HL-60 (cell line): ENCODE measurements around the gene LRMDA.

ENCODE experiments used
- DNase-seq, 2 experiments: peaks; one replicate each; pipeline ENCODE4 v3.0.0-alpha.2; 2010 to 2020; ENCODE audit warnings: low read depth in 1 of 2, low spot score in 1 of 2
- H3K27ac ChIP-seq: fragments of 250-450 bp; sonication (Bioruptor Pico); replicated peaks from 2 replicates; pipeline ENCODE4 v1.5.1; 2020; ENCODE audit warnings: mild to moderate bottlenecking, moderate library complexity
- H3K27me3 ChIP-seq: fragments of 250-450 bp; sonication (Bioruptor Pico); 2 replicates; pipeline ENCODE4 v1.5.1; 2021; ENCODE audit warnings: mild to moderate bottlenecking, moderate library complexity; ENCODE audit not compliant: insufficient read depth, poor library complexity, severe bottlenecking
- H3K4me3 ChIP-seq: replicated peaks from 2 replicates; pipeline ENCODE4 v1.5.1; 2011; ENCODE audit warnings: mild to moderate bottlenecking, control low read depth, low read length; ENCODE audit not compliant: insufficient read depth
- GABPA ChIP-seq: IDR thresholded peaks from 2 replicates; pipeline ENCODE4 v1.6.1; 2012; ENCODE audit warnings: low read depth
- POLR2AphosphoS5 ChIP-seq: IDR thresholded peaks from 2 replicates; pipeline ENCODE4 v1.6.1; 2012; ENCODE audit warnings: low read depth
- REST ChIP-seq: IDR thresholded peaks from 2 replicates; pipeline ENCODE4 v1.6.1; 2012; ENCODE audit warnings: low read depth; ENCODE audit not compliant: insufficient replicate concordance
- SPI1 ChIP-seq: IDR thresholded peaks from 2 replicates; pipeline ENCODE4 v1.6.1; 2012; ENCODE audit warnings: low read depth, mild to moderate bottlenecking, borderline replicate concordance
- TF ChIP-seq, protein P1 (sequence below): IDR thresholded peaks from one replicate; pipeline ENCODE4 v1.5.1; 2011; ENCODE audit warnings: low read length, control low read depth, inconsistent platforms; ENCODE audit not compliant: insufficient read depth

The LRMDA gene

DNA sequence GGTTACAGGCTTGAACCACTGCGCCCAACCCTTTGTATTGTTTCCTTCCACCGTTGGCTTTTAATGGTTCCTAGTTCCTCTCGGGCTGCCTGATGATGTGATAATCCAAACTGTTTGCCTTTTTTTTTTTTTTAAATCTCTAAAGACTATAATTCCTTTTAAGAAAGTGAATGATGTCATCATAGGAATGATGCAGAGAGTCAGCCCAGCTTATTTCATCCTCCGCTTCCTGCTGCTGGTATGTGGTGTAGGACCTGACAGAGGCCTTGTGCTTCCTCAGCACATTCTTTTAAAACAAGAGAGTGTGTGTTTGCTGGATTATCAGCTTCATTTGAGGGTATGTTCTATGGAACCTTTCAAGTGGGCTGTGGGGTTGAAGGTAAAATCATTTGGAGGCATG, 241.4 kb downstream of the LRMDA start:
- H3K27ac ChIP-seq = no peak overlapping the region
- no peak overlapping the region for H3K4me3 ChIP-seq
- TF ChIP-seq GABPA = no peak
- TF ChIP-seq, protein P1, sequence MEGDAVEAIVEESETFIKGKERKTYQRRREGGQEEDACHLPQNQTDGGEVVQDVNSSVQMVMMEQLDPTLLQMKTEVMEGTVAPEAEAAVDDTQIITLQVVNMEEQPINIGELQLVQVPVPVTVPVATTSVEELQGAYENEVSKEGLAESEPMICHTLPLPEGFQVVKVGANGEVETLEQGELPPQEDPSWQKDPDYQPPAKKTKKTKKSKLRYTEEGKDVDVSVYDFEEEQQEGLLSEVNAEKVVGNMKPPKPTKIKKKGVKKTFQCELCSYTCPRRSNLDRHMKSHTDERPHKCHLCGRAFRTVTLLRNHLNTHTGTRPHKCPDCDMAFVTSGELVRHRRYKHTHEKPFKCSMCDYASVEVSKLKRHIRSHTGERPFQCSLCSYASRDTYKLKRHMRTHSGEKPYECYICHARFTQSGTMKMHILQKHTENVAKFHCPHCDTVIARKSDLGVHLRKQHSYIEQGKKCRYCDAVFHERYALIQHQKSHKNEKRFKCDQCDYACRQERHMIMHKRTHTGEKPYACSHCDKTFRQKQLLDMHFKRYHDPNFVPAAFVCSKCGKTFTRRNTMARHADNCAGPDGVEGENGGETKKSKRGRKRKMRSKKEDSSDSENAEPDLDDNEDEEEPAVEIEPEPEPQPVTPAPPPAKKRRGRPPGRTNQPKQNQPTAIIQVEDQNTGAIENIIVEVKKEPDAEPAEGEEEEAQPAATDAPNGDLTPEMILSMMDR = no peak
- TF ChIP-seq POLR2AphosphoS5 = no peak
- TF ChIP-seq SPI1 = no peak
- TF ChIP-seq REST = no peak
- DNase-seq = no peak
- no peaks in the 10 kb centered on the region for H3K27me3 ChIP-seq

DNA sequence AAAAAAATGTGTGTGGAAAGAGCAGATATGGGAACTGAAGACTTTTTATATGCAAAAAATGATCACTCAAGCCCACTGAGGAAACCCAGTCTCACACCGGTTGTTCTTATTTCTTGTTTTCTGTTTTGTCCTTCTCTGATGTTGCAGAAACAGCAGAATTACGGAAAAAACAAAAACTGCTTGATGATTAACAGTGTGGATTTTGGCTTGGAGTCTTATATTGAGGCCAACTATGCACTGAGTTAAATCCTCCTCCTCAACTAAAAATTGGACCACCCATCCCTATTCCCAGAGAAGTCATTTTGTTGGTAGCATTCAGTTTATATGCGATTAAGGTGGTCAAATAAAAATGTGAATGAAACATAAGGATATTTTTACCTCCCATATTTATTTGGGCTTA, 246.1 kb downstream of the LRMDA start:
- Histone ChIP-seq H3K4me3 (no peak overlapping the region), H3K27ac (no peak overlapping the region), H3K27me3 (no peaks in the 10 kb centered on the region)
- DNase-seq = no peak
- TF ChIP-seq, protein P1 = no peak
- TF ChIP-seq POLR2AphosphoS5 (no peak), REST (no peak), GABPA (no peak), SPI1 (no peak)

DNA sequence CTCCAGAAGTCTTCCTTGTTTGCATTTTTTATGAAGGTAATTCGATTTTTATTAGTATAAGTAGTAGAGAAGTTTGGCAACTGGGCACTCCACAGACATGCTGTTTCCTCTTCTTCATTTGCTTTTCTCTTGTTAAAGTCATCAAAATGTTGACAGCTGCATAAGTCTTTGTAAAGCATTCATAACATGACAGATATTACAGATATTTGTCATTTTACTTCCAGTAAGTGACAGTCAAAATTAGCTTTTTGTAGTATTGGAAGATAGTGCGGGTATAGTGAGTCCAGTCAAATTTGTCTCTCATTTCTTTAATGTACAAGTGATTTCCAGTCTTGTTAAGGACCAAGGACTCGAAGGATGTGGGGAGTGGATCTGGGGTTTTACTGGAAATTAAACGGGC, 247.1 kb downstream of the LRMDA start:
- H3K4me3 ChIP-seq = no peak overlapping the region
- H3K27me3 ChIP-seq = no peaks in the 10 kb centered on the region
- H3K27ac ChIP-seq = no peak overlapping the region
- DNase-seq = no peak
- no peak for TF ChIP-seq POLR2AphosphoS5
- no peak for TF ChIP-seq GABPA
- TF ChIP-seq SPI1 = no peak

DNA sequence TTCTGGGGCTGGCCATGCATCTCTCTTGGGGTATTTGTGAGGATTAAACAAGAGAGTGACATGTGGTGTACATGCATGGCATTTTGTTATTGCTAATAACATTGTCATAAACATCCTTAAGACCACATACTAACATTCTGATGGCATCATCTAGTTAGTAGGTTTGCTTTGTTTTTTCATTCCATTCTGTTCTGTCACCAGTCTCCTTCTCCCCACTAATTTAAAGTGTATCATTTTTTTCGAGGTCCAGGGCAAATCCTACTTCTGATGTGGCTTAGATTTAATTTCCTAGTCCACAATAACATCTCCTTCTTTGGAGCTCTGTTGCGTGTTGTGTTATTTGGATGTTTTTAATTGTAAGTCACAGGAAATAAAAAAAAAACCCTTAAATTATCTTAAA, 248.1 kb downstream of the LRMDA start:
- TF ChIP-seq POLR2AphosphoS5 = no peak
- TF ChIP-seq, protein P1 = no peak
- no peak for TF ChIP-seq SPI1
- TF ChIP-seq REST = no peak
- TF ChIP-seq GABPA = no peak
- H3K27me3 ChIP-seq = no peaks in the 10 kb centered on the region
- H3K27ac ChIP-seq = no peak overlapping the region
- H3K4me3 ChIP-seq = no peak overlapping the region
- DNase-seq = no peak
